Peyer's patch (tissue), 4 donors: ENCODE results near the gene ODC1.

Experiments
- POLR2A ChIP-seq, 2 donors: fragments of 450-650 bp; IDR thresholded peaks; one replicate each; pipeline ENCODE4 v1.5.1; 2017; ENCODE audit warnings: antibody characterized with exemption in 2 of 2, mild to moderate bottlenecking in 2 of 2, moderate library complexity in 2 of 2
- TF ChIP-seq, protein P1 (sequence below), 6 experiments: fragments of 450-650 bp in 4 of 6; fragments of 200-600 bp in 2 of 6; sonication (generic) in 1 of 6; IDR thresholded peaks; one replicate each; pipeline ENCODE4 v1.5.1; 2017 to 2019; ENCODE audit warnings: antibody characterized with exemption in 6 of 6, mild to moderate bottlenecking in 3 of 6, moderate library complexity in 1 of 6

GRCh38 chr2:10447300-10447894 is 730 bp downstream of the ODC1 start:
- TF ChIP-seq, protein P1, sequence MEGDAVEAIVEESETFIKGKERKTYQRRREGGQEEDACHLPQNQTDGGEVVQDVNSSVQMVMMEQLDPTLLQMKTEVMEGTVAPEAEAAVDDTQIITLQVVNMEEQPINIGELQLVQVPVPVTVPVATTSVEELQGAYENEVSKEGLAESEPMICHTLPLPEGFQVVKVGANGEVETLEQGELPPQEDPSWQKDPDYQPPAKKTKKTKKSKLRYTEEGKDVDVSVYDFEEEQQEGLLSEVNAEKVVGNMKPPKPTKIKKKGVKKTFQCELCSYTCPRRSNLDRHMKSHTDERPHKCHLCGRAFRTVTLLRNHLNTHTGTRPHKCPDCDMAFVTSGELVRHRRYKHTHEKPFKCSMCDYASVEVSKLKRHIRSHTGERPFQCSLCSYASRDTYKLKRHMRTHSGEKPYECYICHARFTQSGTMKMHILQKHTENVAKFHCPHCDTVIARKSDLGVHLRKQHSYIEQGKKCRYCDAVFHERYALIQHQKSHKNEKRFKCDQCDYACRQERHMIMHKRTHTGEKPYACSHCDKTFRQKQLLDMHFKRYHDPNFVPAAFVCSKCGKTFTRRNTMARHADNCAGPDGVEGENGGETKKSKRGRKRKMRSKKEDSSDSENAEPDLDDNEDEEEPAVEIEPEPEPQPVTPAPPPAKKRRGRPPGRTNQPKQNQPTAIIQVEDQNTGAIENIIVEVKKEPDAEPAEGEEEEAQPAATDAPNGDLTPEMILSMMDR (IDR thresholded peaks at IDR 0.05) = peak in 3 of 6 experiments; percentile 12 to 45 (median 32)
- peak in 1 of 2 donors; percentile 23 for TF ChIP-seq POLR2A (IDR thresholded peaks at IDR 0.05)
